ENCODE measurements around the gene U2SURP.

- no peak for TF ChIP-seq POLR2A (IDR thresholded peaks at IDR 0.05; ENCODE audit: low read length)
- TF ChIP-seq GATA1 (IDR thresholded peaks at IDR 0.05; ENCODE audit: low read depth, low read length) = no peak
Measured at GRCh38 chr3:143103652-143104051, 102.3 kb downstream of the U2SURP start.

All from erythroblast (primary cell).